ENCODE measurements around the gene ROR1.

GRCh38 chr1:63920154-63921117, 146.6 kb downstream of the ROR1 start:
- TF ChIP-seq EZH2phosphoT487 (IDR thresholded peaks at IDR 0.05; ENCODE audit: low read length): no peak
- TF ChIP-seq EZH2 (optimal IDR thresholded peaks at IDR 0.05; ENCODE audit: low read depth, low read length): no peak
- TF ChIP-seq CTCF (IDR thresholded peaks at IDR 0.05; ENCODE audit: low read length): no peak
